ENCODE results near the gene PPIL6.

Gene PPIL6

DNA sequence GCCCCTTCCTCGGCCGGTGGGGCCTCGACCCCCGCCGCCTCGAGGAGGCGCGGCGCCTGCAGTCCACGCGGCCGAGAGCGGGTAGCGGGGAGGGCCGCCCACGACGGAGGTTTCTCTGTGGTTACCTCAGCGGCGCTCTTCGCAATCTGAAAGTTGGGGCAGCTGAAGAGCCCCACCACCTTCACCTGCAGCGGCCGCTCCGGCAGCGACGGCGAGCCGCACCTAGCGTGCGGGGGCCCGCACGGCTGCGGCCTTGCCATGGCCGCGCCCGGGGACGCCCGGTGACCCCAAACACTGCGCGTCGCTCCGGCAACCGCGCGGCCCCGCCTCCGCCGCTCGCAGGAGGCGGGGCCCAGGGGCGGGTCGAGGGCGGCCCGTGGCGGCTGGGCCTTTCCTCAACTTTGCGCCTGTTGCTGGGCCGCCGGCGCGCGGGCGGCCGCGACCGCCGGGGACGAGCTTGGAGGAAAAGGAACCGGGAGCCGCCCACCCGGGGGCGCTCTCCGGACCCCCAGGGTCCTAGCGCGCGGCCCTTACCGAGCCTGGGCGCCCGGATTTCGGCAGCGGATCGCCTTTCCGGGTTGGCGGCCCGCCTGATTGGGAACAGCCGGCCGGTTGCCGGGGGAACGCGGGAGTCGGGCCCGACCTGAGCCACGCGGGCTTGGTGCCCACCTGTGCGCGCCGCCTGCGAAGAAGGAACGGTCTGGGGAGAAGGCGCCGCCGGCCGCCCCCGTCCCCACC is at the start of gene PPIL6, which contains the start of gene SMPD2:
PPIL6 (minus strand) TSS at position 298 of the 738 bp plus-strand sequence; CDS start at position 260, 38 bp downstream.
SMPD2 (plus strand) TSS at position 394 of the 738 bp plus-strand sequence. CDS start 398 bp downstream, outside the sequence.
- ChIA-PET CTCF (interaction anchor here (1.0 to 3.1 kb wide), 10 partner anchors 7 to 1798 kb away, joined by 3 to 20 read pairs (median 6); partner anchors contain the start of gene MICAL1), POLR2A (interaction anchor here (0.6 to 1.1 kb wide), 2 partner anchors 7 to 15 kb away, joined by 3 read pairs; partner anchors contain the start of gene MICAL1)
- TF ChIP-seq, protein P1, sequence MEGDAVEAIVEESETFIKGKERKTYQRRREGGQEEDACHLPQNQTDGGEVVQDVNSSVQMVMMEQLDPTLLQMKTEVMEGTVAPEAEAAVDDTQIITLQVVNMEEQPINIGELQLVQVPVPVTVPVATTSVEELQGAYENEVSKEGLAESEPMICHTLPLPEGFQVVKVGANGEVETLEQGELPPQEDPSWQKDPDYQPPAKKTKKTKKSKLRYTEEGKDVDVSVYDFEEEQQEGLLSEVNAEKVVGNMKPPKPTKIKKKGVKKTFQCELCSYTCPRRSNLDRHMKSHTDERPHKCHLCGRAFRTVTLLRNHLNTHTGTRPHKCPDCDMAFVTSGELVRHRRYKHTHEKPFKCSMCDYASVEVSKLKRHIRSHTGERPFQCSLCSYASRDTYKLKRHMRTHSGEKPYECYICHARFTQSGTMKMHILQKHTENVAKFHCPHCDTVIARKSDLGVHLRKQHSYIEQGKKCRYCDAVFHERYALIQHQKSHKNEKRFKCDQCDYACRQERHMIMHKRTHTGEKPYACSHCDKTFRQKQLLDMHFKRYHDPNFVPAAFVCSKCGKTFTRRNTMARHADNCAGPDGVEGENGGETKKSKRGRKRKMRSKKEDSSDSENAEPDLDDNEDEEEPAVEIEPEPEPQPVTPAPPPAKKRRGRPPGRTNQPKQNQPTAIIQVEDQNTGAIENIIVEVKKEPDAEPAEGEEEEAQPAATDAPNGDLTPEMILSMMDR (IDR thresholded peaks at IDR 0.05; ENCODE audit: control extremely low read depth, extremely low read depth, low read depth, missing control alignments) = peak; percentile 15
- DNase-seq (ENCODE audit: extremely low spot score) = peak; percentile 95

DNA sequence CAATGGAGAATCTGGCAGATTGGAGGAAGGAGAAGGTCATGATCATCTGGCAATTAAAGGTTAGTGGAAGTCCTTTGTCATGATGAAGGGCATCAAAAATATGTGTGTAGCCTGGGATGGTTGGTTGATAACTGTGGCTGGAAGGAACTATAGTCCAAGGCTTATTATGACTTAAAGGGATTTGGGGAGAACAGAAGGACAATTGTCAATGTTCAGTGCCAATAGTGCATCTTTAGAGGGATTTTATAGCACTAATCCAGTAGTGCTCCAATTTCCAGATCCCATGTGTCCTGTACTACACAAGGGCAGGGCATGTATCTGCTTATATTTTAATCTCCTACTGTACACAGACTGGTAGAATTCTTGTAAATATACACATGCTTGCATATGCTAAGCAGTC is 47.6 kb upstream of the PPIL6 start:
- DNase-seq (ENCODE audit: extremely low spot score) = no peak
- CTCF ChIA-PET = no interaction called here
- TF ChIP-seq, protein P1 (IDR thresholded peaks at IDR 0.05; ENCODE audit: control extremely low read depth, extremely low read depth, low read depth, missing control alignments) = no peak
- POLR2A ChIA-PET = no interaction called here

DNA sequence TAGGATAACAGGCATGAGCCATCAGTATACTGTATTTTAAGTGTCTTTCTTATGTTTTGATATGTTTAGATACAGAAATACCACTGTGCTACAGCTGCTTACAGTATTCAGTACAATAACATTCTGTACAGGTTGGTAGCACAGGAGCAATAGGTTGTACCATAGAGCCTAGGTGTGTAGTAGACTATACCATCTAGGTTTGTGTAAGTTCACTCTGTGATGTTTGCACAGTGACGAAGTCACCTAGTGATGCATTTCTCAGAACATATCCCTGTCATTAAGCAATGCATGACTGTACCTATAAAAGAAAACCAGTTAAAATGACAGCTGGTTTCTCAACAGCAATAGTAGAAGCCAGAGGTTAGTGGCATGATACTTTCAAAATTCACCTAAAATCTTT is 45.6 kb upstream of the PPIL6 start:
- ChIA-PET POLR2A (no interaction called here), CTCF (interaction anchor here (1.8 kb wide), 1 partner anchor 44 kb away, joined by 6 read pairs; no protein-coding TSS in a partner anchor)
- TF ChIP-seq, protein P1 (IDR thresholded peaks at IDR 0.05; ENCODE audit: control extremely low read depth, extremely low read depth, low read depth, missing control alignments) = no peak
- DNase-seq (ENCODE audit: extremely low spot score) = no peak

DNA sequence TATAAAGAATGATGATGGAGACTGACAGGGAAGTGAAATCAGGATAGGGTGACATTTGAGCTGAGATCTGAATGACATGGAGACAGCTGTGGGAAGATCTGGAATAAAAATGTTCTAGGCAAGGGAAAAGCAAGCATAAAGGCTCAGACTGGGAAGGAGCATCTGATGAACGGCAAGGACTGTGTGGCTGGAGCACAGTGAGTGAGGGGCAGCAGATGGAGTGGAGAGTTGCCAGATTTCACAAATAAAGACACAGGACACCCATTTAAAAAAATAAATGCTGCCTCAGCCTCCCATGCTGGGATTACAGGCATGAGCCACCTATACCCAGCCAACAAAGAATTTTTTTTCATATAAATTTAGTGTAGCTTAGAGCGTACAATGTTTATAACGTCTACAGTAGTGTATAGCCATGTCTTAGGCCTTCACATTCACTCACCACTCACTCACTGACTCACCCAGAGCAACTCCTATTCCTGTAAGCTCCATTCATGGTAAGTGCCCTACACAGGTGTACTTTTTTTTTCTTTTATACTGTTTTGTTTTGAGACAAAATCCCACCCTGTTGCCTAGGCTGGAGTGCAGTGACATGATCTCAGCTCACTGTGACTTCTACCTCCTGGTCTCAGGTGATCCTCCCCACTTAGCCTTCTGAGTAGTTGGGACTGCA is 45.0 kb upstream of the PPIL6 start:
- POLR2A ChIA-PET = no interaction called here
- TF ChIP-seq, protein P1 (IDR thresholded peaks at IDR 0.05; ENCODE audit: control extremely low read depth, extremely low read depth, low read depth, missing control alignments) = no peak
- CTCF ChIA-PET = interaction anchor here (1.2 to 1.8 kb wide), 2 partner anchors 44 to 554 kb away, joined by 3 to 6 read pairs; no protein-coding TSS in a partner anchor

DNA sequence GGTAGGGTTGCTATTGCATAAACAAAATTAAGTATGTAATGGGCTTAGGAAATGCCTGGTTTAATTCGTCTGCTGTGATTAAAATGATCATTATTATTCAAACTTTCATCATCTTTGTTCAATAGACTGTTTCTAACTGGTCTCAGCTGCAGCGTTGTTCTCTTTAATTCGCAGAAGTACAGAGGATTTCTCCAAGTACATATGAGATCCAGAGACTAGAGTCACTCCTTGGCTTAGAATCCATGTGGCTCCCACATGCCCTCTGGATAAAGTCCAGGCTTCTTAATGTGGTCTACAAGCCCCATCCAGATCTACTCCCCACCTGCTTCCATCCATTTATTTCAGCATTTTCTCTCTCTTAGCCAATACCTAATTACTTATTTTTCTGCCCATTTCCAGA is 43.7 kb upstream of the PPIL6 start:
- ChIA-PET POLR2A (no interaction called here), CTCF (interaction anchor here (1.5 kb wide), 1 partner anchor 21 kb away, joined by 3 read pairs; no protein-coding TSS in a partner anchor)
- DNase-seq (ENCODE audit: extremely low spot score) = no peak
- TF ChIP-seq, protein P1 (IDR thresholded peaks at IDR 0.05; ENCODE audit: control extremely low read depth, extremely low read depth, low read depth, missing control alignments) = no peak

More for the DNA sequence above, 45.0 kb upstream of the PPIL6 start:
- no peak for DNase-seq (ENCODE audit: extremely low spot score)

DNA sequence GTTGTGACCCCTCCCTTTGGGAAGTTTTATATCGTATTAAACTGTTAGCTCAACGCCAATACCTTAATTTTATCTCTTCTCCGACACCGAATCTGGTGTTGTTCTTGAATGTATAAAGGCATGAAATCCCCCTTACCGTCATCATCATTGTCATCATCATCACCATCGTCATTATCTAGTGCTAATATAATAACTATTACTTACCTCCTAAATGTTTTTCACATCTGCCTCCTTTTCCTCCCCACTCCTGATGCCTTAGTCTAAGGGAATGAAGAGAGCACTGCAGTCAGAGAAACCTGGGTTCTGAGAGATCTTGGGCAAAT is 43.3 kb upstream of the PPIL6 start:
- ChIA-PET CTCF (interaction anchor here (1.5 kb wide), 1 partner anchor 21 kb away, joined by 3 read pairs; no protein-coding TSS in a partner anchor), POLR2A (no interaction called here)
- TF ChIP-seq, protein P1 (IDR thresholded peaks at IDR 0.05; ENCODE audit: control extremely low read depth, extremely low read depth, low read depth, missing control alignments) = no peak
- no peak for DNase-seq (ENCODE audit: extremely low spot score)

All from GM10248 (cell line).